Measurements from ENCODE around the gene TMED8. TPM values are rescaled to one million over a fixed set of nuclear protein-coding genes. Genes with fewer than 3 reads are reported as not detected.

TMED8 gene
- total and polyA plus RNA-seq, 9 donors, result 5.5 to 17.4 (median 13.1) TPM

DNA sequence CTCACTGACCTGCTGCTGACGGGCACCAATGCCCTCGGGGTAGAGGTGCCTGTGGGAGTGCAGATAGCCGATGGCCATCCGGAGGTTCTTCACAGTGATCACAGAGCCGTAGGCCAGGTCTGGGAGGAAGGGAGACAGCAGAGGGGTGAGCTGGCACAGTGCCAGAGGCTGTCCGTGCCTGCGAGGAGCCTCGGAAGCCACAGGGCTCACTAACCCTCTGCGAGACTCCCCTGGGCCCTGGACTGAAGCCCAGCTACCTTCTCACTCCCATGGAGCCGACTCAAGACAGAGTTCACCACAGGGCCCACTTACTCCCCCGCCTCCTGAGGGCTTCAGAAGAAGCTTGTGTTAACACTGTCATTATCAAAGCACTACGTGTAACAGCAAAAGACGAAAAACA is 80.7 kb downstream of the TMED8 start:
- Histone ChIP-seq H3K4me3 (no peak overlapping the region), H3K27me3 (no peaks in the 10 kb centered on the region), H3K9me3 (no peaks in the 10 kb centered on the region), H3K4me1 (ENCODE audit: insufficient read depth) (peaks cover 7% of the 10 kb centered on the region), H3K36me3 (no peaks in the 10 kb centered on the region), H3K27ac (peak overlapping the region in 1 of 2 donors; percentile 8)
- no peak for TF ChIP-seq POLR2A (IDR thresholded peaks at IDR 0.05)
- no peak for TF ChIP-seq CTCF (IDR thresholded peaks at IDR 0.05)
- no peak for TF ChIP-seq EP300 (IDR thresholded peaks at IDR 0.05)
- 13 to 19% (median 15%) methylated on average over 13 of the region's 13 CpGs for WGBS, 3 donors
- intact Hi-C loops (cut with DNase I), result loop anchor here in 1 of 4 donors (10.0 kb wide), 1 partner anchor 259 kb away; no protein-coding TSS in a partner anchor
- peak; percentile 47 to 88 (median 75) for DNase-seq

GRCh38 chr14:77290705-77291104 is 86.2 kb downstream of the TMED8 start:
- H3K4me3 ChIP-seq, result no peak overlapping the region
- no peak overlapping the region for H3K27ac ChIP-seq
- TF ChIP-seq CTCF (IDR thresholded peaks at IDR 0.05) (no peak), EP300 (IDR thresholded peaks at IDR 0.05) (no peak), POLR2A (IDR thresholded peaks at IDR 0.05) (no peak)
- H3K36me3 ChIP-seq, result no peaks in the 10 kb centered on the region
- H3K9me3 ChIP-seq, result no peaks in the 10 kb centered on the region
- DNase-seq, result no peak
- intact Hi-C loops (cut with DNase I), result loop anchor here in 1 of 4 donors (10.0 kb wide), 1 partner anchor 264 kb away; no protein-coding TSS in a partner anchor
- no peaks in the 10 kb centered on the region for H3K27me3 ChIP-seq
- 88 to 94% (median 89%) methylated on average over 4 of the region's 4 CpGs for WGBS, 3 donors
- no peaks in the 10 kb centered on the region for H3K4me1 ChIP-seq (ENCODE audit: insufficient read depth)

DNA sequence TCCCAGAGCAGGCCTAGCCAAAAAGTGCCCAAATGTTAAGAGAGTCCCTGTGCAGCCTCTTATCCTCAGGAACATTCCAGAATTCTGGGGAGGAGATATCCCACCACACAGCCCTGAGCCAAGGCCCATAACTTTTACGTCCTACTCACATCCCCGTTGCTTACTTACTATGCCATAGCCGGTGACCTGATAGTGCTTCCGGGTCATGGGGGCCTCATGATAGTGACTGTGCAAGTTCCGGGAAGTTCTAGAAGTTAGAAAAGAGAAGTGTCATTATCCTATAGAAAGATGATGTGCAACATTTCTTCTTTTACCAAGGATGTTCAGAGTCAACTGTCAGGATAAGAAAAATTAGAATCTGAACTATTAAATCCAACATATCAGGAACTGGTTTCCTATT is 90.3 kb downstream of the TMED8 start:
- intact Hi-C loops (cut with DNase I), result loop anchor here in 1 of 4 donors (10.0 kb wide), 1 partner anchor 412 kb away; no protein-coding TSS in a partner anchor
- Histone ChIP-seq H3K4me1 (ENCODE audit: insufficient read depth) (no peaks in the 10 kb centered on the region), H3K9me3 (no peaks in the 10 kb centered on the region), H3K4me3 (no peak overlapping the region), H3K36me3 (no peaks in the 10 kb centered on the region), H3K27me3 (no peaks in the 10 kb centered on the region), H3K27ac (no peak overlapping the region)
- DNase-seq, result no peak
- 86 to 90% (median 89%) methylated on average over 5 of the region's 5 CpGs for WGBS, 3 donors
- TF ChIP-seq POLR2A (IDR thresholded peaks at IDR 0.05) (no peak), EP300 (IDR thresholded peaks at IDR 0.05) (no peak), CTCF (IDR thresholded peaks at IDR 0.05) (no peak)

Other genes with a start within 250 kb of the TMED8 start
- gene ZDHHC22, start 235.3 kb downstream of the TMED8 start, total RNA-seq, result not detected
- gene ZDHHC22, start 235.3 kb downstream of the TMED8 start, polyA plus RNA-seq, result under 1 TPM in 1 of 2 donors, not detected in 1; 0.02 TPM
- gene TMEM63C, start 195.3 kb downstream of the TMED8 start, total RNA-seq, result under 1 TPM in 6 of 7 donors, not detected in 1; 0.23 to 0.77 (median 0.25) TPM
- 1 to 10 TPM in 1 of 2 donors, under 1 TPM in 1; 0.16 to 1.7 TPM for gene TMEM63C, start 195.3 kb downstream of the TMED8 start, polyA plus RNA-seq
- gene NGB, start 105.9 kb downstream of the TMED8 start, total RNA-seq, result under 1 TPM in 1 of 7 donors, not detected in 6; 0.11 TPM
- gene NGB, start 105.9 kb downstream of the TMED8 start, polyA plus RNA-seq, result under 1 TPM in 1 of 2 donors, not detected in 1; 0.04 TPM
- gene POMT2, start 56.2 kb downstream of the TMED8 start, total RNA-seq, result 10 to 100 TPM; 10.8 to 31.7 (median 16.1) TPM
- 10 to 100 TPM in 1 of 2 donors, 1 to 10 TPM in 1; 6.7 to 35.3 TPM for gene POMT2, start 56.2 kb downstream of the TMED8 start, polyA plus RNA-seq
- gene GSTZ1, start 56.1 kb downstream of the TMED8 start, total RNA-seq, result 10 to 100 TPM in 4 of 7 donors, 1 to 10 TPM in 3; 4.7 to 13.0 (median 10.5) TPM
- 10 to 100 TPM; 13.2 to 13.4 TPM for gene GSTZ1, start 56.1 kb downstream of the TMED8 start, polyA plus RNA-seq
- 1 to 10 TPM in 5 of 7 donors, under 1 TPM in 2; 0.12 to 3.2 (median 1.4) TPM for gene SAMD15, start 285 bp upstream of the TMED8 start, total RNA-seq
- gene SAMD15, start 285 bp upstream of the TMED8 start, polyA plus RNA-seq, result 1 to 10 TPM in 1 of 2 donors, under 1 TPM in 1; 0.27 to 2.2 TPM
- gene NOXRED1, start 46.4 kb upstream of the TMED8 start, total RNA-seq, result 1 to 10 TPM in 1 of 7 donors, under 1 TPM in 5, not detected in 1; 0.33 to 1.1 (median 0.51) TPM
- under 1 TPM; 0.23 to 0.42 TPM for gene NOXRED1, start 46.4 kb upstream of the TMED8 start, polyA plus RNA-seq
- 10 to 100 TPM; 10.7 to 18.0 (median 15.1) TPM for gene VIPAS39, start 80.5 kb upstream of the TMED8 start, total RNA-seq
- 10 to 100 TPM; 18.1 to 47.0 TPM for gene VIPAS39, start 80.5 kb upstream of the TMED8 start, polyA plus RNA-seq
- 100 to 1,000 TPM in 3 of 7 donors, 10 to 100 TPM in 4; 57.3 to 127 (median 96.6) TPM for gene AHSA1, start 81.0 kb upstream of the TMED8 start, total RNA-seq
- gene AHSA1, start 81.0 kb upstream of the TMED8 start, polyA plus RNA-seq, result 100 to 1,000 TPM in 1 of 2 donors, 10 to 100 TPM in 1; 77.4 to 205 TPM
- gene ISM2, start 121.7 kb upstream of the TMED8 start, total RNA-seq, result 1 to 10 TPM in 1 of 7 donors, under 1 TPM in 2, not detected in 4; 0.20 to 1.0 (median 0.72) TPM
- under 1 TPM; 0.05 to 0.13 TPM for gene ISM2, start 121.7 kb upstream of the TMED8 start, polyA plus RNA-seq
- gene SPTLC2, start 239.5 kb upstream of the TMED8 start, total RNA-seq, result 10 to 100 TPM; 13.1 to 31.1 (median 22.2) TPM
- gene SPTLC2, start 239.5 kb upstream of the TMED8 start, polyA plus RNA-seq, result 10 to 100 TPM in 1 of 2 donors, 1 to 10 TPM in 1; 8.0 to 18.4 TPM

Data from ovary (tissue), 9 donors.